K562 (cell line): ENCODE measurements around the gene VRK3. TPM values are rescaled to one million over a fixed set of nuclear protein-coding genes. Genes with fewer than 3 reads are reported as not detected.

Experiments used
- BRCA1 ChIP-seq, 2 experiments: fragments of 450-650 bp in 1 of 2; sonication (generic) in 1 of 2; formaldehyde crosslinking in 1 of 2; IDR thresholded peaks; 2 replicates each; pipeline versions ENCODE4 v1.5.0 to v1.6.1; 2017 to 2020; ENCODE audit warnings: mild to moderate bottlenecking in 1 of 2, missing genetic modification reagents in 1 of 2
- CBFA2T2 ChIP-seq: fragments of 450-650 bp; conservative IDR thresholded peaks from 2 replicates; pipeline ENCODE4 v1.6.1; 2017; ENCODE audit warnings: mild to moderate bottlenecking
- CEBPZ ChIP-seq: fragments of 150-350 bp; IDR thresholded peaks from 2 replicates; pipeline ENCODE4 v1.6.1; 2014; ENCODE audit warnings: low read depth, mild to moderate bottlenecking, low read length, borderline replicate concordance
- FOXK2 ChIP-seq, 2 experiments: fragments of 450-650 bp; IDR thresholded peaks in 1 of 2; conservative IDR thresholded peaks in 1 of 2; 2 replicates each; pipeline ENCODE4 v1.6.1; 2016; ENCODE audit warnings: low read depth in 2 of 2, mild to moderate bottlenecking in 1 of 2
- NONO ChIP-seq, 2 experiments: fragments of 200-400 bp in 1 of 2; fragments of 450-650 bp in 1 of 2; formaldehyde crosslinking in 1 of 2; IDR thresholded peaks; 2 replicates each; pipeline ENCODE4 v1.6.1; 2017; ENCODE audit warnings: low read depth in 2 of 2, mild to moderate bottlenecking in 2 of 2, moderate library complexity in 2 of 2, low read length in 1 of 2
- NR2F6 ChIP-seq: fragments of 450-650 bp; formaldehyde crosslinking; IDR thresholded peaks from 2 replicates; pipeline ENCODE4 v1.4.0; 2020; ENCODE audit warnings: mild to moderate bottlenecking
- PKNOX1 ChIP-seq: fragments of 450-650 bp; IDR thresholded peaks from 2 replicates; pipeline ENCODE4 v1.6.1; 2016
- RBM25 ChIP-seq: fragments of 200-400 bp; formaldehyde crosslinking; IDR thresholded peaks from 2 replicates; pipeline ENCODE4 v1.6.1; 2018; ENCODE audit warnings: low read length, low read depth, moderate library complexity; ENCODE audit not compliant: severe bottlenecking
- SRSF1 ChIP-seq: fragments of 200-400 bp; formaldehyde crosslinking; IDR thresholded peaks from 2 replicates; pipeline ENCODE4 v1.6.1; 2017; ENCODE audit warnings: mild to moderate bottlenecking, low read depth, low read length, moderate library complexity
- STAT5A ChIP-seq: IDR thresholded peaks from 2 replicates; pipeline ENCODE4 v1.6.1; 2012; ENCODE audit warnings: low read length, inconsistent platforms, borderline replicate concordance
- TEAD4 ChIP-seq, 2 experiments: sonication (generic) in 1 of 2; formaldehyde crosslinking in 1 of 2; IDR thresholded peaks; 2 replicates each; pipeline versions ENCODE4 v1.6.1 to v1.8.0; 2012 to 2022; ENCODE audit warnings: borderline replicate concordance in 1 of 2, inconsistent platforms in 1 of 2, low read length in 1 of 2, mild to moderate bottlenecking in 1 of 2, missing genetic modification reagents in 1 of 2
- USF2 ChIP-seq: sonication (generic); formaldehyde crosslinking; IDR thresholded peaks from 2 replicates; pipeline ENCODE4 v1.5.0; 2020; ENCODE audit warnings: missing genetic modification reagents
- ZNF277 ChIP-seq: fragments of 250-450 bp; sonication (Bioruptor Pico); IDR thresholded peaks from 2 replicates; pipeline ENCODE4 v1.8.0; 2022; ENCODE audit warnings: inconsistent platforms, mild to moderate bottlenecking, moderate library complexity, borderline replicate concordance
- ZNF398 ChIP-seq: fragments of 250-450 bp; sonication (Bioruptor Pico); IDR thresholded peaks from 2 replicates; pipeline ENCODE4 v1.8.0; 2021; ENCODE audit warnings: moderate library complexity, mild to moderate bottlenecking, inconsistent platforms
- ZNF41 ChIP-seq: fragments of 250-450 bp; sonication (Bioruptor Pico); conservative IDR thresholded peaks from 2 replicates; pipeline ENCODE4 v1.4.0; 2020; ENCODE audit warnings: mild to moderate bottlenecking
- polyA plus RNA-seq, 8 experiments: library from polyadenylated mRNA; depleted of rRNA in 4 of 8; stranded (reverse) in 5 of 8; unstranded in 3 of 8; fragments of >200 nt; fragmentation: Nextera tagmentation in 2 of 8; fragmentation: Illumina TruSeq in 1 of 8; extraction: Ambion mirVana in 2 of 8; extraction: Trizol in 1 of 8; gene quantifications; 2 replicates each; pipeline versions ENCODE4 v1.2.1 to v1.2.3, GENCODE V29; 2011 to 2014; ENCODE audit warnings: inconsistent platforms in 1 of 8, missing spikeins in 1 of 8
- total RNA-seq, 7 experiments: library from RNA; depleted of rRNA in 6 of 7; stranded (reverse); fragments of >200 nt in 6 of 7; fragmentation: Illumina TruSeq in 2 of 7; extraction: Trizol in 2 of 7; gene quantifications; 2 replicates each; pipeline versions ENCODE4 v1.2.1 to v1.2.3, GENCODE V29; 2011 to 2021; ENCODE audit warnings: low replicate concordance in 1 of 7

VRK3 gene
- total and polyA plus RNA-seq, 9 of the 15 experiments (the other 6 are each of a cell fraction or from before 2014, with no cell fraction given) = 25.6 to 94.3 (median 42.9) TPM

- no peak for TF ChIP-seq USF2 (CRISPR knock-in tag)
- TF ChIP-seq NONO (IDR thresholded peaks at IDR 0.05; ENCODE audit: low read depth in 2 of 2, low read length in 1 of 2) = no peak
- no peak for TF ChIP-seq PKNOX1
- TF ChIP-seq BRCA1 (IDR thresholded peaks at IDR 0.05) = no peak
- no peak for TF ChIP-seq BRCA1 (CRISPR knock-in tag; IDR thresholded peaks at IDR 0.05)
- TF ChIP-seq ZNF41 (CRISPR knock-in tag) = no peak
- no peak for TF ChIP-seq RBM25
- no peak for TF ChIP-seq NR2F6 (CRISPR knock-in tag)
- TF ChIP-seq STAT5A = no peak
- TF ChIP-seq ZNF277 (CRISPR knock-in tag) = no peak
- no peak for TF ChIP-seq ZNF398
- TF ChIP-seq TEAD4 (IDR thresholded peaks at IDR 0.05; ENCODE audit: low read length) = peak; percentile 50
- peak; percentile 81; the same call in 1 of the 2 replicates for TF ChIP-seq TEAD4 (CRISPR knock-in tag; IDR thresholded peaks at IDR 0.05; ENCODE audit: borderline replicate concordance)
- TF ChIP-seq SRSF1 = no peak
- TF ChIP-seq CBFA2T2 = no peak
- no peak for TF ChIP-seq CEBPZ
- no peak; a peak in 1 of 4 replicates for TF ChIP-seq FOXK2 (conservative IDR thresholded peaks at IDR 0.05 in 1 of 2, IDR thresholded peaks at IDR 0.05 in 1 of 2; ENCODE audit: low read depth in 2 of 2)
Observed at GRCh38 chr19:50025794-50026549, 800 bp upstream of the VRK3 start, which contains the start of gene ZNF473 (continued).
